HG03045 (cell line): ENCODE measurements around the gene TMEM200B.
"Not testable (repeated sequence)": the region's sequence is repeated elsewhere in the genome, so short reads cannot be mapped to it uniquely, and the experiment has no call there.

Source experiments
- ATAC-seq: cut with Tn5 transposase; IDR thresholded peaks from one replicate; pipeline ENCODE4 v1.9.1; 2021; ENCODE audit warnings: mild to moderate bottlenecking, moderate library complexity; ENCODE audit not compliant: unreplicated experiment

The TMEM200B gene

GRCh38 chr1:29123887-29124365 lies at the start of gene TMEM200B:
TMEM200B (minus strand) TSS chr1:29123903; CDS start chr1:29121828, 2,075 bp downstream.
- no peak for ATAC-seq

GRCh38 chr1:29172415-29172939 lies 48.8 kb upstream of the TMEM200B start:
- no peak for ATAC-seq

GRCh38 chr1:29171521-29171920 lies 47.8 kb upstream of the TMEM200B start:
- ATAC-seq: no peak

- no peak for ATAC-seq
Measured at GRCh38 chr1:29171089-29171488, 47.4 kb upstream of the TMEM200B start.

- ATAC-seq: no peak
Measured at GRCh38 chr1:29169976-29170375, 46.3 kb upstream of the TMEM200B start.

- ATAC-seq: no peak
Measured at GRCh38 chr1:29167904-29168303, 44.2 kb upstream of the TMEM200B start.

- ATAC-seq: no peak
Measured at GRCh38 chr1:29166291-29166878, 42.7 kb upstream of the TMEM200B start.

GRCh38 chr1:29164588-29164987 lies 40.9 kb upstream of the TMEM200B start:
- ATAC-seq: no peak

GRCh38 chr1:29162476-29163138 lies 38.9 kb upstream of the TMEM200B start:
- no peak for ATAC-seq

- no peak for ATAC-seq
Measured at GRCh38 chr1:29162025-29162424, 38.3 kb upstream of the TMEM200B start.

- ATAC-seq: no peak
Measured at GRCh38 chr1:29159773-29160172, 36.1 kb upstream of the TMEM200B start.

- no peak for ATAC-seq
Measured at GRCh38 chr1:29157269-29157601, 33.5 kb upstream of the TMEM200B start.

- ATAC-seq: no peak
Measured at GRCh38 chr1:29156543-29157268, 33.0 kb upstream of the TMEM200B start.

GRCh38 chr1:29152046-29152805 lies 28.5 kb upstream of the TMEM200B start:
- no peak for ATAC-seq

GRCh38 chr1:29150346-29150745 lies 26.6 kb upstream of the TMEM200B start:
- not testable (repeated sequence) for ATAC-seq

- ATAC-seq: no peak
Measured at GRCh38 chr1:29148656-29149491, 25.2 kb upstream of the TMEM200B start.

GRCh38 chr1:29145739-29146437 lies 22.2 kb upstream of the TMEM200B start:
- ATAC-seq: no peak

GRCh38 chr1:29144178-29144577 lies 20.5 kb upstream of the TMEM200B start:
- no peak for ATAC-seq

GRCh38 chr1:29142714-29143113 lies 19.0 kb upstream of the TMEM200B start:
- ATAC-seq: no peak
